ENCODE data around the gene MYF6.

The MYF6 gene

DNA sequence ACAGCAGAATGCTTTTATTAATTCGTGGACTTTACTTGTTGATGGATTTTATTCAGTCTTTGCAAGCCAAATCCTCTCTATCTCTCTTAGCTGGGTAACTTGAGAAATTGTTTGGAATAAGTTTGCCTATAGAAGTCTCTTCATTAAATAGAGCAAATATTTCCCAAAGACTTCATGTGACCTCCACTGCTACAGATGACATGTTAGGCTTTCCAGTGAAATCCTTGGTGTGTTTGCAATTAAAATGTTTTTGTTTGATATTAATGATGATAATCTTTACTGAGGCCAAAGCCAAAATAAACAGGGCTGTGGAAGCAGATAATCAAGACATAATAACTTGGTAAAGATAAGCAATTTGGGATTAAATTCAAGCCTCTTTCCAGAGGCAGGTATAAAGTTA, 4.4 kb downstream of the MYF6 start (continued):
- TF ChIP-seq ZBTB44 (tag by site-specific recombination; IDR thresholded peaks at IDR 0.05), result no peak
- TF ChIP-seq ZNF654 (tag by site-specific recombination; IDR thresholded peaks at IDR 0.05; ENCODE audit: low read depth), result no peak
- TF ChIP-seq KLF17 (tag by site-specific recombination; IDR thresholded peaks at IDR 0.05), result no peak
- no peak for TF ChIP-seq ZSCAN18 (tag by site-specific recombination; IDR thresholded peaks at IDR 0.05)

DNA sequence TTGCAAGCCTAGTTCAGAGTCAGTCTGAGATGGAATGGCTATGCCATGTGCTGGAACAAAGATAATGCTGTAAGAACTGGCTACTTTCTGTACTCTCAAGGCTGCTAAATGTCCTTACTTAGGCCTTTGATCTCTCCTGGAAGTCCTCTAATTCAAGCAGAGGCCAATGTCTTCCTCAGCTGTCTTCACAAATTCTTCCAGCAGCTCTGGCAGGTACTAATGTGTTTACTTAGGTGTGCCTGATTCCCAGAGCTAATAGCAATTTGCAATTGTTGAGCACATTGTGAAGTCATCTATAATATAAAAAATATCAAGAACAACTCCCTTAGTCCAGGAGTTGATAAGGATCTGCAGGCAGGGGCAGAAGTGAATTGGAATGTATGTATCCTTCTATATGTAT, 5.4 kb downstream of the MYF6 start:
- Histone ChIP-seq H3K36me3 (ENCODE audit: control insufficient read depth in 2 of 2, insufficient read depth in 1 of 2, low read length in 2 of 2) (no peaks in the 10 kb centered on the region), H3K9me3 (ENCODE audit: control insufficient read depth, insufficient read depth, low read depth, low read length) (no peaks in the 10 kb centered on the region), H3K4me1 (ENCODE audit: control insufficient read depth, insufficient read depth, low read length) (no peaks in the 10 kb centered on the region), H3K27ac (ENCODE audit: extremely low read depth, low read depth, low read length) (no peak overlapping the region), H3K4me3 (ENCODE audit: low read depth, low read length) (no peak overlapping the region)
- POLR2A ChIA-PET, result no interaction called here
- CTCF ChIA-PET, result interaction anchor here (0.7 kb wide), 1 partner anchor 63 kb away, joined by 3 read pairs; no protein-coding TSS in a partner anchor
- TF ChIP-seq ZNF518A (tag by site-specific recombination; conservative IDR thresholded peaks at IDR 0.05; ENCODE audit: low read depth) (no peak), ZNF394 (tag by site-specific recombination; IDR thresholded peaks at IDR 0.05; ENCODE audit: borderline replicate concordance) (no peak), ZNF302 (tag by site-specific recombination; IDR thresholded peaks at IDR 0.05; ENCODE audit: low read depth) (no peak), SP3 (tag by site-specific recombination; IDR thresholded peaks at IDR 0.05) (no peak), ZIC2 (tag by site-specific recombination; IDR thresholded peaks at IDR 0.05) (no peak), KLF1 (tag by site-specific recombination; IDR thresholded peaks at IDR 0.05) (no peak), SP2 (tag by site-specific recombination; IDR thresholded peaks at IDR 0.05) (no peak), ZNF2 (tag by site-specific recombination; IDR thresholded peaks at IDR 0.05) (no peak), ZNF530 (tag by site-specific recombination; IDR thresholded peaks at IDR 0.05; ENCODE audit: low read depth) (no peak), SCRT1 (tag by site-specific recombination; IDR thresholded peaks at IDR 0.05; ENCODE audit: borderline replicate concordance) (no peak)

DNA sequence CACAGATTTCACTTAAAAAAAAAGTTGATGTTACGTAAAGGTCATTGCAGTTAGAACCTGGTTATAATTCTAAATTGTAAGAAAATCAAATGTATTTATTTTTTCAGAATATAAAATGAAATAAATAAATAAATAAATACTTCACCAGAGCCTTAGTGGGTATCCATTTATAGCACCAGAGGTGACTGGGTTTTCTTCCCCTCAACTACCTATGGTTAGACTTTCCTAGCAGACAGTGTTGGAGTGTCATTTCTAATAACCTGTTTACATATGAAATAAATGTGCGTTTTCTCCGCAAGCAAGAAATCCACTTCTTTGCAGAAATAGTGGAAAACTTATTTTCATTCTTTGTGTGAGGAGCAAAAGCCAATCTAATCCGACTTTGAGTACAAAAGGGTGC, 6.0 kb downstream of the MYF6 start:
- POLR2A ChIA-PET, result no interaction called here
- Histone ChIP-seq H3K27ac (ENCODE audit: extremely low read depth, low read depth, low read length) (no peak overlapping the region), H3K4me1 (ENCODE audit: control insufficient read depth, insufficient read depth, low read length) (no peaks in the 10 kb centered on the region), H3K36me3 (ENCODE audit: control insufficient read depth in 2 of 2, insufficient read depth in 1 of 2, low read length in 2 of 2) (no peaks in the 10 kb centered on the region), H3K9me3 (ENCODE audit: control insufficient read depth, insufficient read depth, low read depth, low read length) (no peaks in the 10 kb centered on the region), H3K4me3 (ENCODE audit: low read depth, low read length) (no peak overlapping the region)
- CTCF ChIA-PET, result no interaction called here
- TF ChIP-seq ZNF404 (tag by site-specific recombination; IDR thresholded peaks at IDR 0.05), result no peak
- no peak for TF ChIP-seq ZNF677 (tag by site-specific recombination; IDR thresholded peaks at IDR 0.05)
- no peak for TF ChIP-seq ZNF585B (tag by site-specific recombination; IDR thresholded peaks at IDR 0.05)
- no peak for TF ChIP-seq ZNF362 (tag by site-specific recombination; IDR thresholded peaks at IDR 0.05)
- TF ChIP-seq, protein P1, sequence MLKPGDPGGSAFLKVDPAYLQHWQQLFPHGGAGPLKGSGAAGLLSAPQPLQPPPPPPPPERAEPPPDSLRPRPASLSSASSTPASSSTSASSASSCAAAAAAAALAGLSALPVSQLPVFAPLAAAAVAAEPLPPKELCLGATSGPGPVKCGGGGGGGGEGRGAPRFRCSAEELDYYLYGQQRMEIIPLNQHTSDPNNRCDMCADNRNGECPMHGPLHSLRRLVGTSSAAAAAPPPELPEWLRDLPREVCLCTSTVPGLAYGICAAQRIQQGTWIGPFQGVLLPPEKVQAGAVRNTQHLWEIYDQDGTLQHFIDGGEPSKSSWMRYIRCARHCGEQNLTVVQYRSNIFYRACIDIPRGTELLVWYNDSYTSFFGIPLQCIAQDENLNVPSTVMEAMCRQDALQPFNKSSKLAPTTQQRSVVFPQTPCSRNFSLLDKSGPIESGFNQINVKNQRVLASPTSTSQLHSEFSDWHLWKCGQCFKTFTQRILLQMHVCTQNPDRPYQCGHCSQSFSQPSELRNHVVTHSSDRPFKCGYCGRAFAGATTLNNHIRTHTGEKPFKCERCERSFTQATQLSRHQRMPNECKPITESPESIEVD (tag by site-specific recombination; IDR thresholded peaks at IDR 0.05), result no peak
- no peak for TF ChIP-seq ZSCAN16 (tag by site-specific recombination; IDR thresholded peaks at IDR 0.05)
- TF ChIP-seq KLF10 (tag by site-specific recombination; IDR thresholded peaks at IDR 0.05), result no peak
- TF ChIP-seq ZNF558 (tag by site-specific recombination; IDR thresholded peaks at IDR 0.05), result no peak

Measured in HEK293 (cell line).